ENCODE results near the gene MCL1. TPM values are rescaled to one million over a fixed set of nuclear protein-coding genes. Genes with fewer than 3 reads are reported as not detected.

Gene MCL1
- total and polyA plus RNA-seq, 2 of the 13 experiments (the other 11 are each of a cell fraction or from before 2014, with no cell fraction given), result 69.5 to 125 TPM

GRCh38 chr1:150560011-150560438 is 19.4 kb downstream of the MCL1 start (continued):
- no peak for TF ChIP-seq ZBTB40 (IDR thresholded peaks at IDR 0.05)
- TF ChIP-seq ZBTB40 (CRISPR knock-in tag; IDR thresholded peaks at IDR 0.05), result no peak
- no peak for TF ChIP-seq ZHX2 (IDR thresholded peaks at IDR 0.05; ENCODE audit: low read depth)
- TF ChIP-seq ZHX2 (CRISPR knock-in tag; IDR thresholded peaks at IDR 0.05; ENCODE audit: borderline replicate concordance), result no peak
- TF ChIP-seq SMAD9 (CRISPR knock-in tag; IDR thresholded peaks at IDR 0.05), result no peak
- no peak for TF ChIP-seq ZC3H4 (CRISPR knock-in tag; IDR thresholded peaks at IDR 0.05; ENCODE audit: borderline replicate concordance)
- TF ChIP-seq RBM22 (optimal IDR thresholded peaks at IDR 0.05; ENCODE audit: low read length), result peak; percentile 60
- TF ChIP-seq SNAI1 (CRISPR knock-in tag; IDR thresholded peaks at IDR 0.05; ENCODE audit: borderline replicate concordance), result no peak
